ENCODE data around the gene CLIC3.
A peak's percentile ranks its signal among the peaks of the same experiment; 100 is the strongest.

Gene CLIC3

GRCh38 chr9:137030538-137031527 lies 34.5 kb upstream of the CLIC3 start:
- peak; percentile 33 for DNase-seq (ENCODE audit: low read depth)

- DNase-seq (ENCODE audit: low read depth): no peak
Measured at GRCh38 chr9:137030006-137030405, 33.6 kb upstream of the CLIC3 start.

- DNase-seq (ENCODE audit: low read depth): peak; percentile 61
Measured at GRCh38 chr9:137029058-137029936, 32.9 kb upstream of the CLIC3 start.

GRCh38 chr9:137028263-137029057 lies 32.1 kb upstream of the CLIC3 start:
- peak; percentile 44 for DNase-seq (ENCODE audit: low read depth)

GRCh38 chr9:137027369-137028262 lies 31.2 kb upstream of the CLIC3 start, which contains the start of gene ABCA2:
TSS of gene ABCA2 (minus strand) at chr9:137028237. CDS start at chr9:137028140, 97 bp downstream.
- DNase-seq (ENCODE audit: low read depth): no peak

- no peak for DNase-seq (ENCODE audit: low read depth)
Measured at GRCh38 chr9:137026828-137027227, 30.5 kb upstream of the CLIC3 start.

GRCh38 chr9:137026384-137026783 lies 30.0 kb upstream of the CLIC3 start:
- no peak for DNase-seq (ENCODE audit: low read depth)

- DNase-seq (ENCODE audit: low read depth): no peak
Measured at GRCh38 chr9:137025517-137025966, 29.2 kb upstream of the CLIC3 start.

- no peak for DNase-seq (ENCODE audit: low read depth)
Measured at GRCh38 chr9:137023583-137023991, 27.2 kb upstream of the CLIC3 start.

GRCh38 chr9:137023157-137023556 lies 26.8 kb upstream of the CLIC3 start:
- DNase-seq (ENCODE audit: low read depth): no peak

- DNase-seq (ENCODE audit: low read depth): no peak
Measured at GRCh38 chr9:137022662-137023008, 26.3 kb upstream of the CLIC3 start.

- DNase-seq (ENCODE audit: low read depth): peak; percentile 59
Measured at GRCh38 chr9:137021979-137022661, 25.8 kb upstream of the CLIC3 start.

GRCh38 chr9:137021568-137021978 lies 25.2 kb upstream of the CLIC3 start:
- no peak for DNase-seq (ENCODE audit: low read depth)

- DNase-seq (ENCODE audit: low read depth): no peak
Measured at GRCh38 chr9:137020771-137021567, 24.6 kb upstream of the CLIC3 start.

GRCh38 chr9:137019891-137020683 lies 23.7 kb upstream of the CLIC3 start:
- no peak for DNase-seq (ENCODE audit: low read depth)

- DNase-seq (ENCODE audit: low read depth): no peak
Measured at GRCh38 chr9:137018761-137019559, 22.6 kb upstream of the CLIC3 start.

GRCh38 chr9:137017791-137018497 lies 21.6 kb upstream of the CLIC3 start:
- no peak for DNase-seq (ENCODE audit: low read depth)
